ENCODE results near the gene NRXN3. TPM values are rescaled to one million over a fixed set of nuclear protein-coding genes. Genes with fewer than 3 reads are reported as not detected.

The NRXN3 gene
- total and polyA plus RNA-seq, 2 experiments from 2014 or later = 0.08 to 0.11 TPM

- Histone ChIP-seq H3K4me2 (ENCODE audit: unreplicated experiment) (no peak overlapping the region), H3K27ac (no peak overlapping the region), H3K36me3 (ENCODE audit: low read depth) (no peaks in the 10 kb centered on the region), H3K4me3 (no peak overlapping the region), H3K4me1 (ENCODE audit: insufficient read depth) (no peaks in the 10 kb centered on the region), H3K9me2 (ENCODE audit: insufficient read depth) (no peaks in the 10 kb centered on the region), H3K9ac (no peak overlapping the region), H3F3A (ENCODE audit: insufficient read depth) (no peaks in the 10 kb centered on the region), H3K27me3 (replicated peaks; ENCODE audit: insufficient read depth) (0 out of 2 replicates have a peak, but pooled peaks cover 4% of the 10 kb centered on the region), H3K9me3 (ENCODE audit: low read depth) (no peaks in the 10 kb centered on the region), H3K79me2 (ENCODE audit: insufficient read depth) (no peaks in the 10 kb centered on the region), H4K20me1 (ENCODE audit: insufficient read depth) (no peaks in the 10 kb centered on the region), H2AFZ (no peak overlapping the region)
- in situ Hi-C loops (cut with MboI) = no loop called here
- no peak for DNase-seq
- WGBS, 2 experiments (ENCODE audit: low coverage in 1 of 2, low lambda C conversion rate in 2 of 2, missing lambda C conversion rate in 2 of 2) = 19 to 25% methylated on average over 1 of the region's 1 CpG
- TF ChIP-seq EZH2 (IDR thresholded peaks at IDR 0.05; ENCODE audit: insufficient read depth, poor library complexity, severe bottlenecking) (no peak), EZH2phosphoT487 (IDR thresholded peaks at IDR 0.05; ENCODE audit: insufficient read depth, low read depth) (no peak)
These were observed 665.7 kb downstream of the NRXN3 start for GRCh38 chr14:78835909-78836308.

GRCh38 chr14:78836777-78837176 is 666.6 kb downstream of the NRXN3 start:
- H3F3A ChIP-seq (ENCODE audit: insufficient read depth) = no peaks in the 10 kb centered on the region
- H3K27me3 ChIP-seq (replicated peaks; ENCODE audit: insufficient read depth) = 0 out of 2 replicates have a peak, but pooled peaks cover 4% of the 10 kb centered on the region
- no peak overlapping the region for H3K4me2 ChIP-seq (ENCODE audit: unreplicated experiment)
- in situ Hi-C loops (cut with MboI) = no loop called here
- no peak overlapping the region for H3K9ac ChIP-seq
- 7 to 8% methylated on average over 4 of the region's 4 CpGs for WGBS, 2 experiments (ENCODE audit: low coverage in 1 of 2, low lambda C conversion rate in 2 of 2, missing lambda C conversion rate in 2 of 2)
- H3K36me3 ChIP-seq (ENCODE audit: low read depth) = no peaks in the 10 kb centered on the region
- H3K9me3 ChIP-seq (ENCODE audit: low read depth) = no peaks in the 10 kb centered on the region
- peak; percentile 66 for DNase-seq
- H4K20me1 ChIP-seq (ENCODE audit: insufficient read depth) = no peaks in the 10 kb centered on the region
- no peak overlapping the region for H3K4me3 ChIP-seq
- H3K79me2 ChIP-seq (ENCODE audit: insufficient read depth) = no peaks in the 10 kb centered on the region
- no peak overlapping the region for H2AFZ ChIP-seq
- no peaks in the 10 kb centered on the region for H3K9me2 ChIP-seq (ENCODE audit: insufficient read depth)
- no peaks in the 10 kb centered on the region for H3K4me1 ChIP-seq (ENCODE audit: insufficient read depth)
- no peak overlapping the region for H3K27ac ChIP-seq
- no peak for TF ChIP-seq EZH2 (IDR thresholded peaks at IDR 0.05; ENCODE audit: insufficient read depth, poor library complexity, severe bottlenecking)
- no peak for TF ChIP-seq EZH2phosphoT487 (IDR thresholded peaks at IDR 0.05; ENCODE audit: insufficient read depth, low read depth)

GRCh38 chr14:78838959-78839358 is 668.8 kb downstream of the NRXN3 start:
- Histone ChIP-seq H3K4me3 (no peak overlapping the region), H3K27ac (no peak overlapping the region), H3K9ac (no peak overlapping the region), H3K4me2 (ENCODE audit: unreplicated experiment) (no peak overlapping the region), H3K9me3 (ENCODE audit: low read depth) (no peaks in the 10 kb centered on the region), H3K36me3 (ENCODE audit: low read depth) (no peaks in the 10 kb centered on the region), H3K27me3 (replicated peaks; ENCODE audit: insufficient read depth) (0 out of 2 replicates have a peak, but pooled peaks cover 4% of the 10 kb centered on the region), H3F3A (ENCODE audit: insufficient read depth) (no peaks in the 10 kb centered on the region), H3K79me2 (ENCODE audit: insufficient read depth) (no peaks in the 10 kb centered on the region), H3K9me2 (ENCODE audit: insufficient read depth) (no peaks in the 10 kb centered on the region), H3K4me1 (ENCODE audit: insufficient read depth) (no peaks in the 10 kb centered on the region), H2AFZ (no peak overlapping the region), H4K20me1 (ENCODE audit: insufficient read depth) (no peaks in the 10 kb centered on the region)
- TF ChIP-seq EZH2 (IDR thresholded peaks at IDR 0.05; ENCODE audit: insufficient read depth, poor library complexity, severe bottlenecking) (no peak), EZH2phosphoT487 (IDR thresholded peaks at IDR 0.05; ENCODE audit: insufficient read depth, low read depth) (no peak)
- in situ Hi-C loops (cut with MboI) = no loop called here
- DNase-seq = no peak
- WGBS, 2 experiments (ENCODE audit: low coverage in 1 of 2, low lambda C conversion rate in 2 of 2, missing lambda C conversion rate in 2 of 2) = 7 to 16% methylated on average over 2 of the region's 2 CpGs

DNA sequence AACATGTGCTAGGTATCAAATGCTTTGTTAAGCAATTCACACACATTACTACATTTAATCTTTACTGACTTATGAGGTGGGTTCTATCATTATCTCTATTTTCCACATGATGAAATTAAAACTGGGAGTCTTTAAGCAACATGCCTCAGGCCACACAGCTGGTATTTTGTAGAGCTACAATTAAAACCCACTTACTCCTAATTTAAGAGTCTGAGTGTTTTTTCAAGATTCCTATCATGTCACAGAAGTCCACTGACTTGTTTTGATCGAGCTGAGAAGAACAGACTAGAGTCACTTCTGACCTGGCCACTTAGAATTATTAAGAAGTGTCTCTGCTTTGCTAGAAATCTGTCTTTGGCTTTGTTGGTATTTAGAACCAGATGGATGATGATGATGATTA is 670.7 kb downstream of the NRXN3 start:
- no peak for TF ChIP-seq EZH2 (IDR thresholded peaks at IDR 0.05; ENCODE audit: insufficient read depth, poor library complexity, severe bottlenecking)
- no peak for TF ChIP-seq EZH2phosphoT487 (IDR thresholded peaks at IDR 0.05; ENCODE audit: insufficient read depth, low read depth)
- Histone ChIP-seq H3K27me3 (replicated peaks; ENCODE audit: insufficient read depth) (no peaks in the 10 kb centered on the region), H3K9me2 (ENCODE audit: insufficient read depth) (no peaks in the 10 kb centered on the region), H3K9me3 (ENCODE audit: low read depth) (no peaks in the 10 kb centered on the region), H3K79me2 (ENCODE audit: insufficient read depth) (no peaks in the 10 kb centered on the region), H3K36me3 (ENCODE audit: low read depth) (no peaks in the 10 kb centered on the region), H3K4me3 (no peak overlapping the region), H3F3A (ENCODE audit: insufficient read depth) (no peaks in the 10 kb centered on the region), H3K27ac (no peak overlapping the region), H4K20me1 (ENCODE audit: insufficient read depth) (no peaks in the 10 kb centered on the region), H3K4me1 (ENCODE audit: insufficient read depth) (no peaks in the 10 kb centered on the region), H3K9ac (no peak overlapping the region), H2AFZ (no peak overlapping the region), H3K4me2 (ENCODE audit: unreplicated experiment) (no peak overlapping the region)
- no peak for DNase-seq
- in situ Hi-C loops (cut with MboI) = no loop called here
- WGBS, 2 experiments (ENCODE audit: low coverage in 1 of 2, low lambda C conversion rate in 2 of 2, missing lambda C conversion rate in 2 of 2) = 0 to 8% methylated on average over 1 of the region's 1 CpG

DNA sequence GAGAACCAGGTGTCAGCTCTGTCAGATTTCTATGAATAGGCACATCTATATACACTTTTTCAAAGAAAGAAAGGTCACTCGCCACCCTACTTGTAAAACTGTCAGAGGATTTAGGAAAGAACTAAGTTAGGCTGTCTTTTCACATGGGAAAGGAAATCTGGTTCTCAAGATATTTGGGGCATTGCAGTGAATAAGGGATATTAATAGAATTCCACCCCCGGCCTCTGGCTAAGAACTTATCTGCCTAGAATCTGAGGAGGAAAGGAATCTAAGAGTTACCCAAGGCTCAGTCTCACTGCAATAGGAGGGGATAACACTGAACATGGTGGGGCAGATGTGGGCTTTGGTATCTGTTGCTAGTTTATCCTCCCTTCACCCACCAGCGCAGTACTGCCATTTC is 677.6 kb downstream of the NRXN3 start:
- TF ChIP-seq EZH2phosphoT487 (IDR thresholded peaks at IDR 0.05; ENCODE audit: insufficient read depth, low read depth) (no peak), EZH2 (IDR thresholded peaks at IDR 0.05; ENCODE audit: insufficient read depth, poor library complexity, severe bottlenecking) (no peak)
- no peaks in the 10 kb centered on the region for H3K36me3 ChIP-seq (ENCODE audit: low read depth)
- no peaks in the 10 kb centered on the region; the same call in 1 of the 2 replicates for H3K27me3 ChIP-seq (replicated peaks; ENCODE audit: insufficient read depth)
- no peaks in the 10 kb centered on the region for H3K9me2 ChIP-seq (ENCODE audit: insufficient read depth)
- DNase-seq = no peak
- in situ Hi-C loops (cut with MboI) = no loop called here
- no peaks in the 10 kb centered on the region for H3K9me3 ChIP-seq (ENCODE audit: low read depth)
- no peaks in the 10 kb centered on the region for H3F3A ChIP-seq (ENCODE audit: insufficient read depth)
- H3K27ac ChIP-seq = no peak overlapping the region
- H2AFZ ChIP-seq = no peak overlapping the region
- H3K4me3 ChIP-seq = no peak overlapping the region
- no peaks in the 10 kb centered on the region for H3K79me2 ChIP-seq (ENCODE audit: insufficient read depth)
- H3K9ac ChIP-seq = no peak overlapping the region
- 46 to 49% methylated on average over 3 of the region's 3 CpGs for WGBS, 2 experiments (ENCODE audit: low coverage in 1 of 2, low lambda C conversion rate in 2 of 2, missing lambda C conversion rate in 2 of 2)
- H4K20me1 ChIP-seq (ENCODE audit: insufficient read depth) = no peaks in the 10 kb centered on the region
- no peak overlapping the region for H3K4me2 ChIP-seq (ENCODE audit: unreplicated experiment)
- no peaks in the 10 kb centered on the region for H3K4me1 ChIP-seq (ENCODE audit: insufficient read depth)
